ENCODE results near the gene SMIM45.

DNA sequence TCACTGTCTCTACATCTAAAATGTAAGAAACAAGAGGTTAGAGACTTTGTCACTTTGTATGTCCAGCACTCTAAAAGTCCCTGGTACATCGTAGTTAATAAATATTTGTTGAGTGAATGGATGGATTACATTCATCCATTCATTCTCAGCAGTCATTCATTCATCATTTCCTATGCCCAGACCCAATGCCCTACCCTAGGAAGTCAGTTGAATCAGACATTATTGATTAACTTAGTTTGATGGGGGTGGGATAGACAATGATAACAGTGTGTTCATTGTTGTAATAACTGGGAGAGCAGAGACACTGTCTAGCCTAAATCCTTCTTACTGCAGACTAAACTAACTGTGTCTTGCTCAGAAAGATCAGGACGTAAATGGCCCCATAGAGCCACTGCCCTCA, 3.8 kb upstream of the SMIM45 start:
- TF ChIP-seq, protein P1, sequence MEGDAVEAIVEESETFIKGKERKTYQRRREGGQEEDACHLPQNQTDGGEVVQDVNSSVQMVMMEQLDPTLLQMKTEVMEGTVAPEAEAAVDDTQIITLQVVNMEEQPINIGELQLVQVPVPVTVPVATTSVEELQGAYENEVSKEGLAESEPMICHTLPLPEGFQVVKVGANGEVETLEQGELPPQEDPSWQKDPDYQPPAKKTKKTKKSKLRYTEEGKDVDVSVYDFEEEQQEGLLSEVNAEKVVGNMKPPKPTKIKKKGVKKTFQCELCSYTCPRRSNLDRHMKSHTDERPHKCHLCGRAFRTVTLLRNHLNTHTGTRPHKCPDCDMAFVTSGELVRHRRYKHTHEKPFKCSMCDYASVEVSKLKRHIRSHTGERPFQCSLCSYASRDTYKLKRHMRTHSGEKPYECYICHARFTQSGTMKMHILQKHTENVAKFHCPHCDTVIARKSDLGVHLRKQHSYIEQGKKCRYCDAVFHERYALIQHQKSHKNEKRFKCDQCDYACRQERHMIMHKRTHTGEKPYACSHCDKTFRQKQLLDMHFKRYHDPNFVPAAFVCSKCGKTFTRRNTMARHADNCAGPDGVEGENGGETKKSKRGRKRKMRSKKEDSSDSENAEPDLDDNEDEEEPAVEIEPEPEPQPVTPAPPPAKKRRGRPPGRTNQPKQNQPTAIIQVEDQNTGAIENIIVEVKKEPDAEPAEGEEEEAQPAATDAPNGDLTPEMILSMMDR (conservative IDR thresholded peaks at IDR 0.05; ENCODE audit: low read depth, low read length): no peak
- TF ChIP-seq, protein P2, sequence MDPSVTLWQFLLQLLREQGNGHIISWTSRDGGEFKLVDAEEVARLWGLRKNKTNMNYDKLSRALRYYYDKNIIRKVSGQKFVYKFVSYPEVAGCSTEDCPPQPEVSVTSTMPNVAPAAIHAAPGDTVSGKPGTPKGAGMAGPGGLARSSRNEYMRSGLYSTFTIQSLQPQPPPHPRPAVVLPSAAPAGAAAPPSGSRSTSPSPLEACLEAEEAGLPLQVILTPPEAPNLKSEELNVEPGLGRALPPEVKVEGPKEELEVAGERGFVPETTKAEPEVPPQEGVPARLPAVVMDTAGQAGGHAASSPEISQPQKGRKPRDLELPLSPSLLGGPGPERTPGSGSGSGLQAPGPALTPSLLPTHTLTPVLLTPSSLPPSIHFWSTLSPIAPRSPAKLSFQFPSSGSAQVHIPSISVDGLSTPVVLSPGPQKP (IDR thresholded peaks at IDR 0.05; ENCODE audit: borderline replicate concordance, low read depth, low read length): no peak
- TF ChIP-seq POLR2A (IDR thresholded peaks at IDR 0.05; ENCODE audit: low read depth, low read length) (no peak), RAD21 (IDR thresholded peaks at IDR 0.05; ENCODE audit: low read length) (no peak), RFX5 (IDR thresholded peaks at IDR 0.05; ENCODE audit: low read depth, low read length) (no peak), MXI1 (IDR thresholded peaks at IDR 0.05; ENCODE audit: borderline replicate concordance, low read depth, low read length) (no peak)
- TF ChIP-seq, protein P3, sequence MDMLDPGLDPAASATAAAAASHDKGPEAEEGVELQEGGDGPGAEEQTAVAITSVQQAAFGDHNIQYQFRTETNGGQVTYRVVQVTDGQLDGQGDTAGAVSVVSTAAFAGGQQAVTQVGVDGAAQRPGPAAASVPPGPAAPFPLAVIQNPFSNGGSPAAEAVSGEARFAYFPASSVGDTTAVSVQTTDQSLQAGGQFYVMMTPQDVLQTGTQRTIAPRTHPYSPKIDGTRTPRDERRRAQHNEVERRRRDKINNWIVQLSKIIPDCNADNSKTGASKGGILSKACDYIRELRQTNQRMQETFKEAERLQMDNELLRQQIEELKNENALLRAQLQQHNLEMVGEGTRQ (IDR thresholded peaks at IDR 0.05; ENCODE audit: low read depth, low read length): no peak

Data from IMR-90 (cell line).